ENCODE data around the gene BIN1. TPM values are rescaled to one million over a fixed set of nuclear protein-coding genes. Genes with fewer than 3 reads are reported as not detected.

BIN1 gene
- total RNA-seq, 1 donor from 2014 or later: 71.6 TPM

GRCh38 chr2:127150996-127151395 lies 44.0 kb upstream of the BIN1 start:
- no peak for DNase-seq (ENCODE audit: low spot score in 2 of 2)
- Histone ChIP-seq H3K27me3 (no peaks in the 10 kb centered on the region), H3K4me1 (no peaks in the 10 kb centered on the region), H3K27ac (no peak overlapping the region), H3K9me3 (no peaks in the 10 kb centered on the region), H3K4me3 (no peak overlapping the region), H3K36me3 (no peaks in the 10 kb centered on the region)
- TF ChIP-seq CTCF (IDR thresholded peaks at IDR 0.05): no peak
- intact Hi-C loops (cut with DNase I): no loop called here

GRCh38 chr2:127149384-127149783 lies 42.4 kb upstream of the BIN1 start:
- TF ChIP-seq CTCF (IDR thresholded peaks at IDR 0.05): no peak
- H3K4me1 ChIP-seq: no peaks in the 10 kb centered on the region
- H3K9me3 ChIP-seq: no peaks in the 10 kb centered on the region
- DNase-seq (ENCODE audit: low spot score in 2 of 2): no peak
- H3K36me3 ChIP-seq: no peaks in the 10 kb centered on the region
- no peaks in the 10 kb centered on the region for H3K27me3 ChIP-seq
- intact Hi-C loops (cut with DNase I): no loop called here
- H3K4me3 ChIP-seq: no peak overlapping the region
- H3K27ac ChIP-seq: no peak overlapping the region

- H3K27me3 ChIP-seq: no peaks in the 10 kb centered on the region
- no peak overlapping the region for H3K4me3 ChIP-seq
- no peak for DNase-seq (ENCODE audit: low spot score in 2 of 2)
- H3K36me3 ChIP-seq: no peaks in the 10 kb centered on the region
- no peak for TF ChIP-seq CTCF (IDR thresholded peaks at IDR 0.05)
- no peak overlapping the region for H3K27ac ChIP-seq
- no peaks in the 10 kb centered on the region for H3K9me3 ChIP-seq
- intact Hi-C loops (cut with DNase I): no loop called here
- H3K4me1 ChIP-seq: no peaks in the 10 kb centered on the region
Observed at GRCh38 chr2:127146820-127147502, 40.0 kb upstream of the BIN1 start.

GRCh38 chr2:127146071-127146725 lies 39.2 kb upstream of the BIN1 start:
- no peaks in the 10 kb centered on the region for H3K4me1 ChIP-seq
- intact Hi-C loops (cut with DNase I): no loop called here
- H3K27me3 ChIP-seq: no peaks in the 10 kb centered on the region
- no peaks in the 10 kb centered on the region for H3K9me3 ChIP-seq
- no peak for TF ChIP-seq CTCF (IDR thresholded peaks at IDR 0.05)
- H3K36me3 ChIP-seq: no peaks in the 10 kb centered on the region
- no peak overlapping the region for H3K27ac ChIP-seq
- no peak overlapping the region for H3K4me3 ChIP-seq
- no peak for DNase-seq (ENCODE audit: low spot score in 2 of 2)

GRCh38 chr2:127145280-127145895 lies 38.4 kb upstream of the BIN1 start:
- no peak overlapping the region for H3K4me3 ChIP-seq
- H3K27me3 ChIP-seq: no peaks in the 10 kb centered on the region
- no peaks in the 10 kb centered on the region for H3K36me3 ChIP-seq
- H3K9me3 ChIP-seq: no peaks in the 10 kb centered on the region
- no peak for DNase-seq (ENCODE audit: low spot score in 2 of 2)
- intact Hi-C loops (cut with DNase I): no loop called here
- H3K4me1 ChIP-seq: no peaks in the 10 kb centered on the region
- no peak overlapping the region for H3K27ac ChIP-seq
- no peak for TF ChIP-seq CTCF (IDR thresholded peaks at IDR 0.05)

Data from ascending aorta (tissue), 2 donors.